ENCODE measurements around the gene PEF1.
"Not testable (repeated sequence)": the region's sequence is repeated elsewhere in the genome, so short reads cannot be mapped to it uniquely, and the experiment has no call there.

PEF1 gene

GRCh38 chr1:31602081-31602480 lies 42.6 kb downstream of the PEF1 start:
- no peak for DNase-seq

GRCh38 chr1:31600641-31601040 lies 44.0 kb downstream of the PEF1 start:
- no peak for DNase-seq

- no peak for DNase-seq
These were observed 45.7 kb downstream of the PEF1 start for GRCh38 chr1:31598980-31599379.

- no peak for DNase-seq
These were observed 48.0 kb downstream of the PEF1 start for GRCh38 chr1:31596737-31597097.

- no peak for DNase-seq
These were observed 48.6 kb downstream of the PEF1 start for GRCh38 chr1:31595836-31596736.

- DNase-seq = peak; percentile 80
These were observed 50.7 kb downstream of the PEF1 start for GRCh38 chr1:31593770-31594632.

- no peak for DNase-seq
These were observed 51.5 kb downstream of the PEF1 start for GRCh38 chr1:31593136-31593665.

- no peak for DNase-seq
These were observed 52.5 kb downstream of the PEF1 start for GRCh38 chr1:31592132-31592531.

GRCh38 chr1:31591425-31592093 lies 53.1 kb downstream of the PEF1 start:
- DNase-seq = no peak

- DNase-seq = no peak
These were observed 55.7 kb downstream of the PEF1 start for GRCh38 chr1:31588751-31589515.

GRCh38 chr1:31587720-31588423 lies 56.8 kb downstream of the PEF1 start:
- DNase-seq = peak; percentile 68

- not testable (repeated sequence) for DNase-seq
These were observed 57.4 kb downstream of the PEF1 start for GRCh38 chr1:31587328-31587699.

- DNase-seq = no peak
These were observed 58.0 kb downstream of the PEF1 start for GRCh38 chr1:31586376-31587327.

GRCh38 chr1:31585736-31586365 lies 58.8 kb downstream of the PEF1 start:
- no peak for DNase-seq

GRCh38 chr1:31584869-31585735 lies 59.6 kb downstream of the PEF1 start:
- DNase-seq = no peak

GRCh38 chr1:31583995-31584868 lies 60.4 kb downstream of the PEF1 start:
- no peak for DNase-seq

- DNase-seq = no peak
These were observed 61.3 kb downstream of the PEF1 start for GRCh38 chr1:31583082-31583994.
